Activated CD4-positive, CD25-positive, alpha-beta regulatory T cell (primary cell): ENCODE measurements around the gene TMEM108.
"Not testable (repeated sequence)": the region's sequence is repeated elsewhere in the genome, so short reads cannot be mapped to it uniquely, and the experiment has no call there.

ENCODE experiments used
- DNase-seq, 4 experiments: peaks; one replicate each; lab custom pipeline; 2025; lab: John Stamatoyannopoulos, UW

Gene TMEM108

GRCh38 chr3:133038089-133038730 lies at the start of gene TMEM108:
Gene TMEM108, plus strand, starts transcription at chr3:133038391.
- no peak for DNase-seq

DNA sequence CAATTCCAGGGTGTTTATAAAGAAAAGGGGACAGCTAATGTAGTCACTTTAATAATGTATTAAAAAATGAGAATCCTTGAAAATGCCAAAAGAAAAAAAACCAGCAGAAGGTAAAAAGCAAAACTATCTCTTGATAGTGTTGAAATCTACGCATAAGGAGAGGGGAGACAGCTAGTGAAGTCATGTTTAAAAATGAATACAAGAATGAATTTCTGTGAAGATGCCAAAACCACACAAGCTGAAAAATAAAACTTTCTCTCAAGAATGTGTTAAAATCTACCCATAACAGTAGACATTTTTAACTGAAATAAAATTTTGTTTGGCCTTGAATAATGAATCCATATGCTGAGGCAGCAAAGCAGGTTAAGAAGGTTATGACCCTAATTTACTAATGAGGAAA lies 42.2 kb upstream of the TMEM108 start:
- no peak for DNase-seq

GRCh38 chr3:132997404-132998185 lies 40.6 kb upstream of the TMEM108 start:
- no peak for DNase-seq

GRCh38 chr3:133005032-133005431 lies 33.2 kb upstream of the TMEM108 start:
- DNase-seq: not testable (repeated sequence)

- no peak for DNase-seq
These were observed 30.6 kb upstream of the TMEM108 start for GRCh38 chr3:133007601-133008000.

GRCh38 chr3:133014325-133014724 lies 23.9 kb upstream of the TMEM108 start:
- no peak for DNase-seq

DNA sequence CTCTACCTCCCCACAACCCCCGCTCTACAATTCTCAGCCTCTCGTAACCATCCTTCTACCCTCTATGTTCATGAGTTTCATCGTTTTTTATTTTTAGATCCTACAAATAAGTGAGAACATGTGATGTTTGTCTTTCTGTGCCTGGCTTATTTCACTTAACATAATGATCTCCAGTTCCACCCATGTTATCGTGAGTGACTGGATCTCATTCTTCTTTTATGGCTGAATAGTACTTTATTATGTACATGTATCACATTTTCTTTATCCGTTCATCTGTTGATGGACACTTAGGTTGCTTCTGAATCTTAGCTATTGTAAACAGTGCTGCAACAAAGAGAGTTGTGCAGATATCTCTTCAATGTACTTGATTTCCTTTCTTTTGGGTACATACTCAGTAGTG lies 22.6 kb upstream of the TMEM108 start:
- DNase-seq: not testable (repeated sequence)

DNA sequence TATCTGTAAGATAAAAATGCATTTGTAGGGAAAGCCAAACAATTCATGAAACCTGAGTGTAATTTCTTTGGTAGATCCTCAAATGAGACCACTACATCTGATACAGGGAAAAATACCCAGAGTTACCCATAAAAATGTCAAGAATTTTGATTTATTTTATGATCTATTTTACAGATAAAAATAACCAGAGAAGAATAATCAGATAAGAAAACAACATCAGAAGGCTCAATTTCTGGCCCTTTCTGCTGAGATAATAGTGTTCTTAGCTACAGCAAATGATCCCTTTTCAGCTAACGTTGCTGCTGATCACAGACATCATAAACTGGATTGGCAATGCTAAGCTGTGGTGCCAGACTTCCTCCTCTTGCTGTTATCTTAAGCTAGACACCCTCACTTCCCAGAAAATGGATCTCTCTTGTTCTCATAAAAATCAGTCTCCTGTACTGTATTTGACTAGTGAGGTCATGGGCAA lies 21.3 kb upstream of the TMEM108 start:
- no peak for DNase-seq

GRCh38 chr3:133018921-133019320 lies 19.3 kb upstream of the TMEM108 start:
- DNase-seq: no peak

- DNase-seq: no peak
These were observed 17.0 kb upstream of the TMEM108 start for GRCh38 chr3:133021206-133021605.

DNA sequence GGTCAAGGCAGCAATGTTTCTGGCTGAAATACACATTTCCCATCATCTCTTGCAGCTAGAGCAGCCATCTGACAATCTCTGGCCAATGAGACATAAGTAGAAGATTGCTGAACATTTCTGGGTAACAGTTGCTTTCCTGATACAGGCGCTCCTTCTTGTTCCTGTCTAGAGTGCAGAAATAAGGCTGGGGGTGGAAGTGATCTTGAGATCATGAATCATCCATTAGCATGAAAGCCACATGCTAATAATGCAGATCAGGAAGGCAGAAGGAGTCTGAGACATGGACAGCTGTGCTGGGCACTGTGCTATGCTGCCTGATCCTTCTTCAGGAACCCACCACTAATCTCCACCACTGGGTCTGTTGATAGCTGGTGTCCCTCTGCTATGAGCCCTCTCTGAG lies 14.8 kb upstream of the TMEM108 start:
- DNase-seq: no peak

- no peak for DNase-seq
These were observed 12.6 kb upstream of the TMEM108 start for GRCh38 chr3:133025546-133025945.

DNA sequence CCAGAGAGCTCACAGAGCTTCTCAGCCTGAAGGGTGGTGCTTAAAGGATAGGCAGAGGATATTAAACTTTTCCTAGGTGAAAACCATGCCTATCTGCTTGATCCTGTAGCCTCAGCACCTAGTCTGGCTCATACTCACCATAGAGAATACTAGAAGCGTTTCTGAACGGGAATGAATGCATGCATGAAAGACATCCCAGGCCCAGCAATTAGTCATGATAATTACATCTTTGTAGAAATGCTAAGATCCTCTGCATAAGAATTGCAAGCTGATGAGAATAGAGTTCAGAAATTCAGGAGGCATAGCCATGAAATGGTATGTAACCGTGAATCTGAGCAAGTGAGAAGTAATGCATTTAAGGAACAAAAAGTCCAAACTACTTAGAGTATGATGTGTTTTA lies 5.9 kb upstream of the TMEM108 start:
- DNase-seq: no peak

- DNase-seq: no peak
These were observed 755 bp upstream of the TMEM108 start for GRCh38 chr3:133037436-133037835.

- DNase-seq: no peak
These were observed 662 bp downstream of the TMEM108 start for GRCh38 chr3:133038731-133039375.

DNA sequence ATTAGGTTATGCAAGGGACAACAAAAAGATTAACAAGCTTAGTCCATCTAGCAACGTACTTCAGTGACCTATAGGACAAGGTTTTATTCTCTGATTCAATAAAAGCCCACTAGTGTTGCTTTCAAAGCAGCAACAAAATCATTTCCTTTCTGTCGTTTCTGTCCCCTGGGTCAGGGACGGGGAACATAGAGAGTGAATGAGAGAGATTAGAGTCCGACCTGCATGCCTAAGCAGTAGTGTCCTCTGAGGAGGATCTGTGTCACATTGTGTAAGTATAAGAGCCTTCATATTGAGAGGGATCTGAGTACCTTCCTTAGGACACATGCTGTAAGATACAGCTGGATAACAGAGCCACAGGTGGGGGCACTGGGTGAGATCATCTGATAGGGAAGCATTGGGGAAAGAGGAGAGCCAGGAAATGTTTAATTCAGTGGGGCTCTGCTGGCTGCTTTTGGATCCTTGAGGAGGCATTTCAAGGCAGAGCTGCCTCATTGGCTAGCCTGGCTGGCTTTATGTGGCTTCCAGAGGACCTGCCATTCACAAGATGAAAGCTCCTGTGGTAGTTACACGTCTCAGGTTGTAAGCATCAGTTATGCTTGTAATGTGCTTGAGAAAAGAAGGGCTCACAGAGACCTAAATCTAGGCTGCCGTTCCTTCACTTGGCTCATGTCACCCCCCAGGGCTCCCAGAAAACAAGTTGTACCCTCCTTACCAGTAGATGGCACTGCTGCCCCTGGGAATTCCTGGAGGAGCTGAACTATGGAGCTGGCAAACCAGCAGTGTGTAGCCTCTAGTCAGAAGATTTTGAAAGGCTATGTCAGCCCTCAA lies 2.7 kb downstream of the TMEM108 start:
- DNase-seq: no peak

- DNase-seq: no peak
These were observed 3.3 kb downstream of the TMEM108 start for GRCh38 chr3:133041524-133041829.

GRCh38 chr3:133042778-133043177 lies 4.6 kb downstream of the TMEM108 start:
- no peak for DNase-seq

DNA sequence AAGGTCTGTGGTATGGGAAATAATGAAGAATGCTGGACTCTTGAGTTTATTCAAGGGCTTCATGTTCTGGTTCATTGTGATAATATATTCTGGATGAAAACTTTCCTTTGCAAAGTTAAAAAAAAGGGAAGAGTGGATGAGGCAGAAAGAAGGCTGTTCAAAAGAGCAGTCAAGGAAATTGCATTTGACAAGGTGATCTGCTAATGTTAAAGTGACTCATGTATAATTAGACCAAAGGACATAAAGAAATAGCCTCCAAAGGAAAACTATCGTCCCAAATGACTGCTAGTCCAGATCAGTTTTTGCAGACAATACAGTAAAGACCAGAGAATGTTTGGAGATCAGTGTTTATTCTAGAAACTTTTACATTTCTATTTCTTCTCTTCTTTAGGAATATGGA lies 9.8 kb downstream of the TMEM108 start:
- no peak for DNase-seq

DNA sequence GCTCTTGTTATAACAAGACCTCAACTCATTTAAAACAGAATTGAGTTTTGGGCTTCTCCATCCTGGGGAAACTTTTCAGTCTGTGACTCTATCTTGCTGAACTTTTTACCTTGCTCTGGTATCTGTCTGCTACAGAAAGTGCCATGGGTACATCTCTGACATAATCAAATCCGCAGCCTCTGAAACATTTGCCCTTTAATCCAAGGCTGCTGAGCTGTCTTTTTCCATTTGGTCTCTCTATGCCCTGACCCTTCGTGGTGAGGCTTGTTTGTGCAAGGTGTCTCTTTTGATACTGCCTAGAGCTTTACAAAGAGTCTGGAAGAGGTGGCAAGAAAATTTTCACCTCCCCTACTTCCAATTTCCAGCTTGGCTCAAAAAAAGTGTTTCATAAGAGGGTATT lies 11.3 kb downstream of the TMEM108 start:
- no peak for DNase-seq

DNA sequence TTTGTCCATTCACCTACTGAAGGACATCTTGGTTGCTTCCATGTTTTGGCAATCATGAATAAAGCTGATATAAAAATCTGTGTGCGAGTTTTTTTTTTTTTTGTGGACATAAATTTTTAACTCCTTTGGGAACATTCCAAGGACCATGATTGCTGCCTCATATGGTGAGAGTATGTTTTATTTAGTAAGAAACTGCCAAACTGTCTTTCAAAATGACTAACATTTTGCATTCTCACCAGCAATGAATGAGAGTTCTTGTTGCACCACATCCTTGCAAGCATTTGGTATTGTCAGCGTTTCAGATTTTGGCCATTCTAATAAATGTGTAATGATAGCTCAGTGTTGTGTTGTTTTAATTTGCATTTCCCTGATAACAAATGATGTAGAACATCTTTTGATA lies 12.7 kb downstream of the TMEM108 start:
- DNase-seq: no peak

DNA sequence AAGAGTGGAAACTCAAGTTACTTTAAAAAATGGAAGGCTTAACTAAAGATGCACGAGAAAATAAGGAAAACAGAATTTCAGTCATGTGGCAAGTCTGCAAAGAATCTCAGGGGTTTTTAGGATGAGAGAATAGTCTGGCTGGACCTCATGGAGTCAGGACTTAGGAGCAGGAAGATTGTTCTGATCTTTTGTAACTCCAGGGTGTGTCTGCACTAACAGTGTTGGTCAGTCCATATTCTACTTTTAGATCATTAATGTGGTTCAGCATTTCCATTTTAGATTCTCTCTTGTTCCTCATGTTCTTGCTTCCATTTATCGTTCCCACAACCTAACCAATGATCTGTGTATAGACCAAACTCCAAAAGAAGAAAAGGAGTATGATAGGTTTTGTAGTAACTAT lies 15.3 kb downstream of the TMEM108 start:
- DNase-seq: no peak
